ENCODE results near the gene MCOLN1. TPM values are rescaled to one million over a fixed set of nuclear protein-coding genes. Genes with fewer than 3 reads are reported as not detected.
A peak's percentile ranks its signal among the peaks of the same experiment; 100 is the strongest.

MCOLN1 gene
- total and polyA plus RNA-seq, 8 donors: 13.0 to 76.6 (median 15.3) TPM

DNA sequence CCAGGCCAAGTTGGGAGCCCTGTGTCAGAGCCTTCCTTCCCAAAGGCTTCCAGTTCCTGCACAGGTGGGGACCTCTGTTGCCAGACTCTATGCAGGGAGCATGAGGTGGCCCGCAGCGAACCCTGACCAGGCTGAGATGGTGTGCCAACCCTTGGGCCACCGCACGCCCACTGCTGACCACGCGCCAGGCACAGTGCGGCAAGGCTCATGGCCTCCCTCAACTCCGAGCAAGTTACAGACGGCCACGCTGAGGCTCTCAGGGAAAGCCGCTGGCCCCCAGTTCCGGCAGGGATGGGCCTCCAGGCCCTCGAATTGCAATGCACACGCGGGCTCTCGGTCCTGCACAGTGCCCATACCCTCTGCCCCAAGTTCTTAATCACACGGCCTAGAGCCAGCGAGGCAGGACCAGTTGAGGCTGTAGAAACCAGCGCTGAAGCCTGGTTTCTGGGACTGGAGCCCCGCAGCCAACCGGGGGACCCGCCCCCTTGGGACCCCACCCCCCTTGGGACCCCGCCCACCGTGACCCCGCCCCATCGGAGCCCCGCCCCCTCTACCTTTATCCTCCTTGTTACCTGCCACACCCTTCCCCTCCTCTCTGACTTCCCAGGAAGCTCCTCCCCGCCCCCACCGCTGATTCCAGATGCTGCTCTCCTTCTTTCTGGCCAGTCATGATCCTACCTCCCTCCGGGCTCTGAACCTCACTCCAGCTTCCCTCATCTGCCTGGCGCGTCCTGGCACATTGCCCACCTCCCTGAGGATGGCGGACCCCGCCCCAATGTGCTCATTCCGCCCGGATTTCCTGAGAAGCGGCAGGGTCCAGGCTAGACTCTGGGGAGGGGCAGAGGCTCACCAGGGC lies 39.6 kb upstream of the MCOLN1 start:
- H3K27me3 ChIP-seq: no peaks in the 10 kb centered on the region
- DNase-seq: peak in 2 of 4 donors; percentile 47 to 52
- H3K27ac ChIP-seq: peak overlapping the region; percentile 48 to 55
- H3K4me3 ChIP-seq: no peak overlapping the region
- H3K4me1 ChIP-seq: peaks cover 0 to 31% of the 10 kb centered on the region in 2 donors
- no peak for TF ChIP-seq CTCF (IDR thresholded peaks at IDR 0.05)
- ATAC-seq: peak; percentile 4
- H3K9me3 ChIP-seq: no peaks in the 10 kb centered on the region
- intact Hi-C loops (cut with DNase I): no loop called here
- H3K36me3 ChIP-seq: no peaks in the 10 kb centered on the region

GRCh38 chr19:7483720-7484201 lies 38.7 kb upstream of the MCOLN1 start:
- H3K9me3 ChIP-seq: no peaks in the 10 kb centered on the region
- DNase-seq (no peak), ATAC-seq (no peak)
- no peak overlapping the region for H3K4me3 ChIP-seq
- H3K27ac ChIP-seq: peak overlapping the region in 1 of 2 donors; percentile 55
- peaks cover 0 to 39% of the 10 kb centered on the region in 2 donors for H3K4me1 ChIP-seq
- H3K36me3 ChIP-seq: no peaks in the 10 kb centered on the region
- TF ChIP-seq CTCF (IDR thresholded peaks at IDR 0.05): no peak
- H3K27me3 ChIP-seq: no peaks in the 10 kb centered on the region
- intact Hi-C loops (cut with DNase I): no loop called here

DNA sequence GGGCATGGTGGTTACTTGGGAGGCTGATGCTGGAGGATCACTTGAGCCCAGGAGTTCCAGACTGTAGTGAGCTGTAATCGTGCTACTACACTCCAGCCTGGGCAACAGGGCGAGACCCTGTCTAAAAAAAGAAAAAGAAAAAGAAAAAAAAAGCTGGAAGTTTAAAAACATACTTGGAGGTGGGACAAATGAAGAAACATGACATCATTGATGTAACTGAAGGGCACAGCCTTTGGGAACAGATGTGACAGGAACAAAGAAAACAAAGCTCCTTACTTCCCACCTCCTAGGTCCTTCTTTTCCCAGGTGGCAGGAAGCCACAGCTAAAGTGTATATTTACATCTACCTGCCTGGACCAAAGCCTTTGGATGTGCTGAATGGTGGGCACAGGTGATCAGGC lies 35.5 kb upstream of the MCOLN1 start:
- Histone ChIP-seq H3K36me3 (no peaks in the 10 kb centered on the region), H3K4me3 (no peak overlapping the region), H3K27ac (no peak overlapping the region), H3K9me3 (no peaks in the 10 kb centered on the region), H3K27me3 (no peaks in the 10 kb centered on the region), H3K4me1 (peaks cover 4 to 53% of the 10 kb centered on the region in 2 donors)
- TF ChIP-seq CTCF (IDR thresholded peaks at IDR 0.05): no peak
- DNase-seq (no peak), ATAC-seq (no peak)
- intact Hi-C loops (cut with DNase I): no loop called here

GRCh38 chr19:7488736-7489353 lies 33.6 kb upstream of the MCOLN1 start, which contains the start of gene PEX11G:
PEX11G (minus strand) TSS chr19:7489035; CDS start chr19:7489010, 25 bp downstream.
- DNase-seq: peak; percentile 90 to 99 (median 94)
- Histone ChIP-seq H3K4me3 (peak within 1 kb of the TSS; percentile 52 to 54), H3K9me3 (no peaks in the 10 kb centered on the region), H3K27ac (peak within 1 kb of the TSS; percentile 85 to 88), H3K4me1 (peaks cover 4 to 53% of the 10 kb centered on the region in 2 donors), H3K36me3 (no peaks in the 10 kb centered on the region), H3K27me3 (no peaks in the 10 kb centered on the region)
- ATAC-seq: peak; percentile 96
- intact Hi-C loops (cut with DNase I): no loop called here
- TF ChIP-seq CTCF (IDR thresholded peaks at IDR 0.05): no peak

GRCh38 chr19:7489609-7490044 lies 32.8 kb upstream of the MCOLN1 start:
- Histone ChIP-seq H3K27me3 (no peaks in the 10 kb centered on the region), H3K9me3 (no peaks in the 10 kb centered on the region), H3K4me3 (peak overlapping the region in 1 of 2 donors; percentile 52), H3K4me1 (peaks cover 4 to 60% of the 10 kb centered on the region in 2 donors), H3K27ac (peak overlapping the region in 1 of 2 donors; percentile 85), H3K36me3 (no peaks in the 10 kb centered on the region)
- no peak for DNase-seq
- TF ChIP-seq CTCF (IDR thresholded peaks at IDR 0.05): no peak
- no peak for ATAC-seq
- intact Hi-C loops (cut with DNase I): no loop called here
